ENCODE measurements around the gene JPH2. TPM values are rescaled to one million over a fixed set of nuclear protein-coding genes. Genes with fewer than 3 reads are reported as not detected.

JPH2 gene
- total and polyA plus RNA-seq, 2 experiments from 2014 or later: 0.16 to 1.1 TPM

- TF ChIP-seq ETS1 (IDR thresholded peaks at IDR 0.05) (no peak), ZNF331 (CRISPR knock-in tag; IDR thresholded peaks at IDR 0.05; ENCODE audit: low read depth) (no peak), CTCF (conservative IDR thresholded peaks at IDR 0.05; ENCODE audit: low read depth in 2 of 2) (no peak), STAT1 (IDR thresholded peaks at IDR 0.05; ENCODE audit: unreplicated experiment) (no peak)
These were observed 12.9 kb upstream of the JPH2 start (continued) for GRCh38 chr20:44199877-44200276.

GRCh38 chr20:44198872-44199271 is 11.9 kb upstream of the JPH2 start:
- Histone ChIP-seq H2AFZ (no peak overlapping the region), H3K27ac (ENCODE audit: low read depth) (no peak overlapping the region), H3K36me3 (ENCODE audit: insufficient read depth) (peaks cover 41% of the 10 kb centered on the region; the same call in 1 of the 2 replicates), H3K4me3 (no peak overlapping the region), H3K4me1 (ENCODE audit: insufficient read depth) (no peaks in the 10 kb centered on the region), H3K9me2 (ENCODE audit: insufficient read depth) (no peaks in the 10 kb centered on the region), H3K27me3 (ENCODE audit: insufficient read depth) (no peaks in the 10 kb centered on the region), H3K79me2 (replicated peaks; ENCODE audit: insufficient read depth) (peaks cover 26% of the 10 kb centered on the region), H4K20me1 (replicated peaks; ENCODE audit: insufficient read depth) (peaks cover 26% of the 10 kb centered on the region), H3F3A (replicated peaks; ENCODE audit: low read depth) (no peaks in the 10 kb centered on the region), H3K4me2 (no peak overlapping the region)
- DNase-seq (ENCODE audit: low spot score): no peak
- H3K4me3 Mint-ChIP-seq: no peak overlapping the region
- ATAC-seq: no peak
- no peak overlapping the region for H3K27ac Mint-ChIP-seq
- peaks cover 65% of the 10 kb centered on the region for H3K36me3 Mint-ChIP-seq (ENCODE audit: low read depth)
- no peaks in the 10 kb centered on the region for H3K4me1 Mint-ChIP-seq
- peaks cover 2% of the 10 kb centered on the region for H3K27me3 Mint-ChIP-seq (ENCODE audit: insufficient read depth, low read depth, poor library complexity)
- no peaks in the 10 kb centered on the region for H3K9me3 Mint-ChIP-seq
- TF ChIP-seq ZNF114 (CRISPR knock-in tag; IDR thresholded peaks at IDR 0.05) (no peak), REST (IDR thresholded peaks at IDR 0.05; ENCODE audit: unreplicated experiment) (no peak), CTCF (conservative IDR thresholded peaks at IDR 0.05; ENCODE audit: low read depth in 2 of 2) (no peak), ZNF462 (CRISPR knock-in tag; IDR thresholded peaks at IDR 0.05) (no peak), EZH2 (IDR thresholded peaks at IDR 0.05; ENCODE audit: low read depth, unreplicated experiment) (no peak), ETS1 (IDR thresholded peaks at IDR 0.05) (no peak)

All from GM23338 (cell line).